Measurements from ENCODE around the gene OSBPL6.

Gene OSBPL6

GRCh38 chr2:178277741-178278197 is 83.5 kb downstream of the OSBPL6 start:
- no peak for DNase-seq

DNA sequence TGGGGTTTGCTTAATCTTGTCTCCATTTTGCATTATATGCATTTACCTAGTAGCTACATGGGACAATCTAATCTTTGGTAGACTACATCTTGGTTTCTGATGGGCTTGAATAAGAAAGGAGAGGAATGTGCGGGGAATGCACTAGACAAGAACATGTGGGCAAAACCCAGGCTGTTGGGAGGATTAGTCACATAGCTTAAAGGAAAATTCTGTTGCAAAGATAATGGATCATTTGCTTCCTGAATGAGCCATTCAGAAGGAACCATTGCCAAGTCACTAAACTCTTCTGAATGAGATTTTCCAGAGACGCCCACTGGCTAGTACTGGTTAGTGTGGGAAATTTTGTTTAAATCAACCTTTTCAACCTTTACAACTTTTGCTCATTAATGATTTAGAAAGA is 84.8 kb downstream of the OSBPL6 start:
- DNase-seq, result no peak

DNA sequence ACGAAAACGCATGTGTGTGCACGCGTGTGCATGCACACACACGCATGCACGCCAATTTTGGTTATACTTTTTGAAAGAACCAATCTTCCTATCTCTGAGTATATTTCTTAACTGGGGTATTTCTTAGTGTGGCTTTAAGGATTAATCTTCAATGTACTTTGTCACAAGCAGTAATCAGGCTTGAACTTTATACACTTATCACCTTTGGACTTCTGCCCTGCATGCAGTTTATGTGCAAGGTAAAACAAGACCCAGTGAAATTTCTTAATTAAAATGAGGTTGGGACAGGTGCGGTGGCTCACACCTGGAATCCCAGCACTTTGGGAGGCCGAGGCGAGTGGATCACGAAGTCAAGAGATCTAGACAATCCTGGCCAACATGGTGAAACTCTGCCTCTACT is 85.3 kb downstream of the OSBPL6 start:
- no peak for DNase-seq

- no peak for DNase-seq
These were observed 86.0 kb downstream of the OSBPL6 start for GRCh38 chr2:178280244-178280852.

DNA sequence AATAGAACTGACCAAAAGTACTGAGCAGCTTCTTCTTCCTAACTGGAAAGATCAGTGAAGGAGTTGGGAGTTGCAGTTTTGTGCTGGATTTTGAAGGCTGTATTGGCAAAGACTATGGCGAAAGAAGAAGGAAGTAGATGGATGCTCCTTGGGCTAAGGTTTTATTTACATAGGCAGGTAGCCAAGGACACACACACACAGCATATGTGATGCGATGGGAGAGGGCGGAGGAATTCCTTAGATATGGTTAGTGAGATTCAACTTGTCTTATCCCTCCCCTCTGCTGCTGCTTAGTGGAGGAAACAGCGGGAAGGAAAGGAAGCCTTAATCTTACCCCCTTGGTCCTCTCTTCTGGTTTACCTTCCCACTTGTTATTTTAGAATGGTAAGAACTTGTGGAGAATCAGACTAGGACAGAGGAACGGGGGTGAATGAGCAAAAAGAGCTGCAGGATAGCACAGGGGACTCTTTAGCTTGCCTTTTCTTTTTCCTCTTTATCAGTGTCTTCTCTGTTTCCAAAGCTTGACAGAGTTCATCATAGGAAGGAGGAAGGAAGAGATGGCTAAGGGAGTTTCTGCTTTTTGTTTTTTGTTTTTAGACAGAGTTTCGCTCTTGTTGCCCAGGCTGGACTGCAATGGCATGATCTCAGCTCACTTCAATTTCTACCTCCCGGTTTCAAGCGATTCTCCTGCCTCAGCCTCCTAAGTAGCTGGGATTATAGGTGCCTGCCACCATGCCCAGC is 87.9 kb downstream of the OSBPL6 start:
- DNase-seq, result no peak

GRCh38 chr2:178283341-178283918 is 89.1 kb downstream of the OSBPL6 start:
- no peak for DNase-seq

DNA sequence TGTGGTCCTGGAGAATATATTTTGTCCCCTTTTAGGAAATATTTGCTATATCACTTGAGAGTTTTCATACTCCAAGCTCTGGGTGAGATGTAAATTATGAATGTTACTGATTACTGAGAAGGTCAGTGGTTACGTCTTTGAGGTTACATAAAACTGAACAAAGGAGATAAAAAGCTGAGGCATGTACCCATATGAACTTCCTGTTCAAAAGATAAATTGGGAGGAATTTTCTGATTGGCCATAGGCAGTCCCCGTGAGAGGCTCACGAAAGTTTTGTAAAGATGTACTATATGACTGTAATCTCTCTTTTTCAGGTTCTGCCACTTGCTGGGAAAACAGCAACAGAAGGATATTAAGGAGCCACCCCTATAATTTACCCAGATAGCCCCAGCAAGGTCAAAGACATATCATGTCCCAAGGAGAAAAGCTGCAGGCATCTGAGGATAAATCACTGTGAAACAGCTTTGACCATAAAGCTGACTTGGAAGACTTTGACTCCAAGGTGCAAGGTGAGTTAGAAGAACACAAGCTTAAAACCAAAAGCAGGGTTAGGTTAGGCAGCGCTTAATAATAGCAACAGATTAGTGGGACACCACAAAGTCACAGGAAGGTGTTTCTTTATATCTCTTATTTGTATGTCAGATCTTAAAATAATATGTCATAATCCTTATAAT is 90.4 kb downstream of the OSBPL6 start:
- no peak for DNase-seq

- no peak for DNase-seq
These were observed 90.9 kb downstream of the OSBPL6 start for GRCh38 chr2:178285287-178285615.

- no peak for DNase-seq
These were observed 92.3 kb downstream of the OSBPL6 start for GRCh38 chr2:178286636-178287035.

- DNase-seq, result no peak
These were observed 93.5 kb downstream of the OSBPL6 start for GRCh38 chr2:178287652-178288344.

GRCh38 chr2:178291703-178292102 is 97.4 kb downstream of the OSBPL6 start:
- no peak for DNase-seq

GRCh38 chr2:178292586-178292985 is 98.3 kb downstream of the OSBPL6 start:
- DNase-seq, result no peak

DNA sequence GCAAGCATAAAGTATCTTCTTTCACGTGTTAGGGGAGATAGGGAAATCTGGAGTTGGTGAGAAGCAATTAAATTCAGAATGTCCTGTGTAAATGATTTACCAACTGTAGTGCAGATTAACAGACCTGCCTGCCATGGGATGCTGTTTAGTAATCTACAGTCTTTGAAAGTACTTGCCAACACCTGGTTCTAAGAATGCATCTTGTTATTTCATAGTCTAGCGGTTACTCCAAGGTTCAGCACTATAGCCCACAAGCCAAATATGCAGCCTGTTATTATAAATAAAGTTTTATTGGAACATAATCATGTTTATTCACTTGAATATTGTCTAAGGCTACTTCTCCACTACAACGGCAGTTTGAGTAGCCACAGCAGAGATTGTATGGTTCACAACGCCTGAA is 100.8 kb downstream of the OSBPL6 start:
- DNase-seq, result no peak

DNA sequence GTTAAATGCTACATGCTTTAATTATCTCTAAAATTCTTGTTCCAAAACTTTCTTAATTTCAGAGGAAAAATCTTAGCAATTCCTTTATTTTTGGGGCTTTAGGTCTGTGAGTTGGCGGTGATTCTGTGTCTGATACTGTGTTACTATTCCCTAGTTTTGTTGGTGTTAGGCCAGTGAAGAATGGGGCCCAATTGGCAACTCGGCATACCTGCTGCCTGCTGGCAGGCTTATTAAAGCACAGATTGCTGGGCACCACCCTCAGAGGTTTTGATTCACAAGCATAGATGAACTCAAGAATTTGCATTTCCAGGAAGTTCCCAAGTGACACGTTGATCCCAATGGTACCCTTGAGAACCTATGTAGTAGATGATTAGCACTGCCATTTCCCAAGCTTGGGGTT is 101.6 kb downstream of the OSBPL6 start:
- no peak for DNase-seq

DNA sequence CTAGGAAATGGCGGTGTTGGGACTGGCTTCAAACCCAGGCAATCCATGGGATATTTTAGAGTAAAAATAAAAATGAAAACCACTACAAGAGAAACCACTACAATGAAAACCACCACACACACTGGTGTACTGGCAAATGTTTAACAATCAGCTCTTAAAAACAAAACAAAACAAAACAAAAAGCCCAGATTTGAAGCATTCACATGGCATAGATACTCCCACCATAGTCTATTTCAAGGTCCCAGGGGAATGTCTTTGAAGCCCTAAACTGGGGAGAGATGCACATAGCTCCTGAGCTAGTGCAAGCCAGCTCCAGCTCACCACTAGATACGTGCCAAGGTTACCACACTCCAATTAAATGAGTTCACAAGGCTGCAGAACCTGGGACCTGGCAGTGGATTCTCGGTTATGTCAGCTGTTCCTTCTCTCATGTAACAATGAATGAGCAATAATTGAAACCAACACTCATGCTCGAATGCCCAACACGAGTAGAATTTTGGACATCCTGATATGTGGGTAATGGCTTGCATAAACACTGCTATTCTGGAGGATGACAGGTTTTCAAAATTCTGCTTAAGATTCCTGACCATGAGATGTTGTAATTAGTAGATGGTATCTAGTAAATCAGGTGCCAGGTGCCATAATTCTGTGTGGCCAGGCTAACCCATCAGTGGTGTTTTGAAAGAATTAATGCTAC is 102.2 kb downstream of the OSBPL6 start:
- no peak for DNase-seq

- no peak for DNase-seq
These were observed 102.7 kb downstream of the OSBPL6 start for GRCh38 chr2:178297091-178297411.

DNA sequence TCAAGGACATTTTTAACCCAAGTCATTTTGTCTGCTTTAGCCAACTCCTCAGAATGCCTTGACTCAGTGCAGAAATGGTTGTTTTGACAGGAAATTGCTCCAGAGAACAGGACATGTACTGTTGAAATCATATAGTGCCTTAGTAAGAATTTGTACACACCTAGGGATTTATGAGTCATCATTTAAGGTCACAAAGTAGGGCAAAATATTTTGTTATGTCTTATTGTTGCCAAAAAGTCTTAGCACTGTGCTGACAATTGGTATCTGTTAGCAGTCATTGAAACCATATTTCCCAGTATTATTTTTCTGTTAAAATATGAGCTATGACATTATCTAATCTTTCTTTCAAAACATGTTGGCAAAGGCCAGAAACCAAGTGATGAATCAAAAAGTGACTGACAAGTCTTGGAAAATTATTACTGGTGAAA is 104.5 kb downstream of the OSBPL6 start:
- no peak for DNase-seq

DNA sequence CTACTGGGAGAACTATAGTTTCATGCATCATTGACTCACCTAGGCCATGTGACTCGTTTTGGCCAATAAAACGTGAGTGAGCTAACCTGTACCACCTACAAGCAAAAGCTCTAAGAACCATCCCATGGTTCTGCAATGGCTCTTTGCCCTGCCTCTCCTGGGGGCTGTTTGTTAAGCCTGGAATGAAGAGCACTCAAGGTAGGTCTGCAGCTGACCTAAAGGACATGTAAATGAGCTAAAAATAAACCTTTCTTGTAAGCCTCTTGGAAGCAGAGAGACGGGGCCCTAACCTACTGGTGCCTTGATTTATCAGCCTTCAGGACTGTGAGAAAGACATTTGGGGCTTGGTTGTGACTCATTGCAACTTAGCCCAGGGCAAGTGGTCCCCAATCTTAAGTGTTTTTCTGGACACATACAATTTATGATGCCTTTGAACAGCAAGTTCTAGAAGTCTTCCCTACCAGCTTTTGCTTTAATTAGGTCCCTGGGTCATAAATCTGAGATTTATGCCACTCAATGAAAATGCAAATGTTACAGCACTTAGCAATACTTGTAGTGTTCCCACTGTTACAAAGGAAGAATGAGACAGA is 107.4 kb downstream of the OSBPL6 start:
- DNase-seq, result no peak

DNA sequence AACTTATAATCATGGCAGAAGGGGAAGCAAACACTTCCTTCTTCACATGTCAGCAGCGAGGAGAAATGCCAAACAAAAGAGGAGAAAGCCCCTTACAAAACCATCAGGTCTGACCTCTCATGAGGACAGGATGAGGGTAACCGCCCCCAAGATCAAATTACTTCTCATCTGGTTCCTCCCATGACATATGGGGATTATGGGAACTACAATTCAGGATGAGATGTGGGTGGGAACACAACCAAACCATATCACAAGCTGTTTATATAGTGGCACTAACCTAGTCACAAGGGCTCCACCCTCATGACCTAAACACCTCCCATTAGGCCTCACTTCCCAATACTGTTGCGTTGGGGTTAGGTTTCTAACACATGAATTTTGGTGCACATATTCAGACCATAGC is 110.0 kb downstream of the OSBPL6 start:
- DNase-seq, result no peak

DNA sequence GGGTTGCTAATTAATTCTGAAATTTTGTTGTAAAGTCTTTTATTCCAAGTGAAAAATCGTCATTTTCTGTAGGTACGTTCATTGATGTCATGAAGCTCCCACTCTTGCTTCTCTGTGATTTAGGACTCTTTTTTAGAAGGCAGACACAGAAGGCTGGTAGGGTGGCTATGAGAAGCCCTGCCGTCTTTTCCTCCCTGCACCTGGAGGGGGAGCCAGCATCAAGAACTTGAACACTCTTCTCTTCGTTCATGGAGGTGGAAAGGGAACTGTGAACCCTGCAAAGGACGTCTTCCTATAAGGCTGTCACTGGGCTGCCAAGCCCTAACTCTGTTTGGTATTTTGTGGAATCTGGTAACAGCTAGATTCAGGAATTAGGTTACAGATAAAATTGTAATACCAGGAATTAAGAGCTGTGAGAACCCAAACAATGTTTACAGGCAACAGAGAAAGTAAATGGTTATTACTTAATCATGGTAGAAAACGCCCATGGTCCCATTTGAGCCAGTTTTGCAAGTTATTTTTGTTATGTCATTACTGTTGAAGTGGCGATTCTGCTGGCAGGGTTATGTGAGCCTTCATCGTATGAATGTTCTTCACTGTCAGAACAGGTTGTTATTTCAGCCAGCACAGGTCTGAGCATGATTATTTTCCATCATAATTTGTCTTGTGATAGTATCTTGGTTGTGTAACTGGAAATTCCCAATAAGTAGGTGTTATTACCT is 112.2 kb downstream of the OSBPL6 start:
- peak; percentile 23 for DNase-seq

DNA sequence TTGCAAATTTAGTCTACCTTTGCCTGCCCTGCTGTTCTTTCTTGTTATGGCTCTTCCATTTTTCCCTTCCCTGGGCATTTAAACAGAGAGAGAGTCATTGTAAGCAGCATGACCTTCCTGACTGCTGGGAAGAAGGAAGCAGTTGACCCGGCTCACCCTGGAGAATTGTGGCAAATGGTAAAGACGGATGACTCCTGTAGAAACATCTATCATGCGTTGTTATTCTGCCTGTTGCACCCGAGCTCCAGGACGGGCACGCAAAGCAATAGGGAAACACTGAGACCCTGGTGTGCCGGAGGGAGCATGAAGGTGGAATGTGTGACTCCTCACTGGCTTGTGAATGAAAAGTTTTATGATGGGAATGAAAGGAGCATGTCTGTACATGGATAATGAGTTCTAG is 113.3 kb downstream of the OSBPL6 start:
- DNase-seq, result no peak

DNA sequence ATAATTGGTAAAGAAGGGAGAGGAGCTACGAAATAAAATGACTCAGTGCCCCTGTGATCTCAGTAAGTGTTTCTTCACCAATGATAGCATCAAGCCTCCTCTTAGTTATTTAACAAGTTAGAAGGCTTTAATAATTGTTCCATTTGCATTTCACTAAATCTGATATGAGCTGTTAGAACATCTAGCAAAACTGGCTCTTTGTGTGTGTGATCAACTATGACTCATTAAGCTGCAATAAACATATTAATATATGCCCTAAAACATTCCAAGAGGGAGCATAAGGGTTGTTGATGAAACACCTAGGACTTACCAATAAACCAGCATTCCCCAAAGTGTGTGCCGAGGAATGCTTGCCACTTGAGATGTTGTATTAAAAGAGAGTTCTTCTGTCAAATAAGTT is 115.2 kb downstream of the OSBPL6 start:
- DNase-seq, result no peak
